ENCODE measurements around the gene OR3A3. TPM values are rescaled to one million over a fixed set of nuclear protein-coding genes. Genes with fewer than 3 reads are reported as not detected.
"Not testable (repeated sequence)": the region's sequence is repeated elsewhere in the genome, so short reads cannot be mapped to it uniquely, and the experiment has no call there.

OR3A3 gene
- total RNA-seq, 4 donors from 2014 or later: not detected

DNA sequence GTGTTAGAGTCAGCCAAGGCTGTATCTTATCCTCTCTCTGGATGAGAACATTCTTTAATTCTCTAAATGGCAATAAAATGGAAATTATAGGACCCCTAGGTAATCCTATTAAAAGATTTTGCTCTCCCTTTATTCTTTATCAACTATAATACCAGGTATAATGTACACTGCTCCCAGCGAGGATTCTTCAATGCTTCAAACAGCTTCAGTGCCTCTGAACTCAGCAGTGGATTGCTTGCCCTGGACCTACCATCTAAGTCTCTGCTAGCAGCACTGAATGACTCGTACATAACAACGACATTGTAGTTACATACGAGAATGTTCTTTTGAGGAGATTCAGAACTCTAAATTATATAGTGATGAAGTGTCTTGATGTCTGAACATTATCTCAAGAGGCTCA is 21.4 kb upstream of the OR3A3 start:
- no peak overlapping the region for H3K4me3 ChIP-seq
- DNase-seq (ENCODE audit: low spot score in 2 of 2): no peak
- H3K4me1 ChIP-seq: no peaks in the 10 kb centered on the region
- H3K9me3 ChIP-seq: peaks cover 0 to 11% (median 0%) of the 10 kb centered on the region in 4 donors
- no peak overlapping the region for H3K27ac ChIP-seq
- H3K36me3 ChIP-seq: peaks cover 0 to 3% (median 0%) of the 10 kb centered on the region in 3 donors
- 69 to 72% methylated on average over 4 of the region's 4 CpGs for WGBS, 2 donors
- H3K27me3 ChIP-seq: peaks cover 0 to 21% of the 10 kb centered on the region in 2 donors
- TF ChIP-seq, protein P1, sequence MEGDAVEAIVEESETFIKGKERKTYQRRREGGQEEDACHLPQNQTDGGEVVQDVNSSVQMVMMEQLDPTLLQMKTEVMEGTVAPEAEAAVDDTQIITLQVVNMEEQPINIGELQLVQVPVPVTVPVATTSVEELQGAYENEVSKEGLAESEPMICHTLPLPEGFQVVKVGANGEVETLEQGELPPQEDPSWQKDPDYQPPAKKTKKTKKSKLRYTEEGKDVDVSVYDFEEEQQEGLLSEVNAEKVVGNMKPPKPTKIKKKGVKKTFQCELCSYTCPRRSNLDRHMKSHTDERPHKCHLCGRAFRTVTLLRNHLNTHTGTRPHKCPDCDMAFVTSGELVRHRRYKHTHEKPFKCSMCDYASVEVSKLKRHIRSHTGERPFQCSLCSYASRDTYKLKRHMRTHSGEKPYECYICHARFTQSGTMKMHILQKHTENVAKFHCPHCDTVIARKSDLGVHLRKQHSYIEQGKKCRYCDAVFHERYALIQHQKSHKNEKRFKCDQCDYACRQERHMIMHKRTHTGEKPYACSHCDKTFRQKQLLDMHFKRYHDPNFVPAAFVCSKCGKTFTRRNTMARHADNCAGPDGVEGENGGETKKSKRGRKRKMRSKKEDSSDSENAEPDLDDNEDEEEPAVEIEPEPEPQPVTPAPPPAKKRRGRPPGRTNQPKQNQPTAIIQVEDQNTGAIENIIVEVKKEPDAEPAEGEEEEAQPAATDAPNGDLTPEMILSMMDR (IDR thresholded peaks at IDR 0.05): no peak
- TF ChIP-seq EP300 (IDR thresholded peaks at IDR 0.05): no peak

DNA sequence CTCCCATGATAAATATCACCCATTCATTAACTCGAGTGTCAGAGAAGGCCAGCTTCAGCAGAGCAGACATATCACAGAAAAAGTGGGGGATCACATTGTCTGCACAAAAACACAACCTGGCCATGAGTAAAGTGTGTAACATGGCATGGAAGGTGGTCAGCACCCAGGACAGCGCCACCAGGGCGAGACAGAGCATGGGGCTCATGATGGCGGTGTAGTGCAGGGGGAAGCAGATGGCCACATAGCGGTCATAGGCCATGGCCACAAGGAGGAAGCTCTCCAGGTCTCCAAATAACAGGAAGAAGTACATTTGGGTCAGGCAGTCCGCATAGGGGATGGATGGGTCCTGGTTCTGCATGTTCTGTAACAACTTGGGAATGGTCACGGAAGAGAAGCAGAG is 13.4 kb upstream of the OR3A3 start:
- not testable (repeated sequence) for H3K36me3 ChIP-seq; H3K9me3 ChIP-seq; H3K27ac ChIP-seq; H3K4me1 ChIP-seq; DNase-seq (ENCODE audit: low spot score in 2 of 2); H3K27me3 ChIP-seq; H3K4me3 ChIP-seq
- 44 to 47% methylated on average over 7 of the region's 7 CpGs for WGBS, 2 donors

DNA sequence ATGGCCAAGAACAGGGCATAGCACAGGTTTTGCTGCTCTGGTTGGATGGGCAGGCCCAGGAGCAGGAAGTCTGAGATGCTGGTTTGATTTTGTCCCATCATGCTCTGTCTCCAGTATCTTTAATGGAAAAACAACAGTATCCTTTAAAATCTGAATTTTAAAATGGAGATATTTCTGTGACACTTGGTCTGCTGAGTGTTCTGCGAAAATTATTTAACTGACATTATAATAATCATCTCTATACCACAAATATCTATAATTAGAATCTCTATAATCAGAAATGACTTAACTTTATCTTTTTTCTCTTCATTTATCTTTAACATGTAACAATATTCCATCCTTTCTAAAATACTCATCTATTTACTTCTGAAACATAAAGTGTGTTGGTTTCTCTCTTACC is 12.9 kb upstream of the OR3A3 start, which contains the start of gene OR1E1:
TSS of gene OR1E1 (minus strand) at position 101 of the 400 bp plus-strand sequence. CDS start at position 101, 0 bp downstream.
- Histone ChIP-seq H3K9me3 (no peaks in the 10 kb centered on the region), H3K27me3 (no peaks in the 10 kb centered on the region), H3K4me3 (no peak within 1 kb of the TSS), H3K4me1 (no peaks in the 10 kb centered on the region), H3K36me3 (no peaks in the 10 kb centered on the region), H3K27ac (no peak within 1 kb of the TSS)
- WGBS, 2 donors: 82 to 86% methylated on average over 1 of the region's 1 CpG
- TF ChIP-seq EP300 (IDR thresholded peaks at IDR 0.05): no peak
- TF ChIP-seq, protein P1 (IDR thresholded peaks at IDR 0.05): no peak
- TF ChIP-seq POLR2A (IDR thresholded peaks at IDR 0.05): no peak
- no peak for DNase-seq (ENCODE audit: low spot score in 2 of 2)

DNA sequence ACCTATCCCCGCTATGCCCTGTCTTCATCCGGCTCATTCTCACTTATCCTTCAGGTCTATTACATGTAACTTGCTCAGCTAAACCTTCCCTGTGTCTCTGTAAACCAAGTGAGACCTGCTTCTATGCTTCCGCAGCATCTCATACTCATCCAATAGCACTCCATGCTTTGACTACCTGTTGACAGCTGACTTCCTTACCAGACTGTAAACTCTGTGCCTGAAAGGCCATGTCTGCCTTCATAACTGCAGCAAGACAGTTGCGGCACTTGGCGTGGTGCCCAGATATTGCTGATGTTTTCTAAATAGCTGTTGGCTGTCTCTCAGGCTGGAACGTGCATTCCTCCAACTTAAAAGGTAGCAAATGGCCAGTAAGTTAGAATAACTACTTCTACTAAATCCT is 11.1 kb upstream of the OR3A3 start:
- TF ChIP-seq, protein P1 (IDR thresholded peaks at IDR 0.05): no peak
- no peak for TF ChIP-seq EP300 (IDR thresholded peaks at IDR 0.05)
- no peak for TF ChIP-seq POLR2A (IDR thresholded peaks at IDR 0.05)

DNA sequence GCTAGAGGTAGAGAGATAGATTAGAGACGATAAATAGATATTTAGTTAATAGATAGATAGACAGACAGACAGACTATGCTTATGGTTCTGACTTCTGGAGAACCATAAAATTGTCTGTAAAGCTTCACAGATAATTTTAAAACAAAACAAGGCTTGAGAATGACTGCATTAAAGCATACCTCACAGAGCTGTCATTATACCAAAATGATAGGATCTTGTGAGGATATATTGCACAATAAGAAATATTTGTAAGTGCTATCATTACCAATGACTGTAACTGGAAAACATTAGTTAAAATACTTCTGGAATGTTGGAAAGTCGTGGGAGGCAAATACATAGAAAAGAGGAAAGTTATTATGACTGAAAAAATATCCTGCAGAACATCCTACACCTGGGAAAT is 9.4 kb upstream of the OR3A3 start:
- peaks cover 0 to 18% (median 5%) of the 10 kb centered on the region in 4 donors for H3K9me3 ChIP-seq
- H3K27ac ChIP-seq: no peak overlapping the region
- no peaks in the 10 kb centered on the region for H3K27me3 ChIP-seq
- no peaks in the 10 kb centered on the region for H3K4me1 ChIP-seq
- no peak overlapping the region for H3K4me3 ChIP-seq
- WGBS, 2 donors: 53 to 66% methylated on average over 2 of the region's 2 CpGs
- no peaks in the 10 kb centered on the region for H3K36me3 ChIP-seq
- TF ChIP-seq, protein P1 (IDR thresholded peaks at IDR 0.05): no peak
- no peak for DNase-seq (ENCODE audit: low spot score in 2 of 2)

More for the DNA sequence above, 11.1 kb upstream of the OR3A3 start:
- no peak overlapping the region for H3K27ac ChIP-seq
- peaks cover 0 to 2% (median 0%) of the 10 kb centered on the region in 4 donors for H3K9me3 ChIP-seq
- no peaks in the 10 kb centered on the region for H3K27me3 ChIP-seq
- DNase-seq (ENCODE audit: low spot score in 2 of 2): no peak
- H3K4me1 ChIP-seq: no peaks in the 10 kb centered on the region
- H3K36me3 ChIP-seq: no peaks in the 10 kb centered on the region
- H3K4me3 ChIP-seq: no peak overlapping the region
- WGBS, 2 donors: 62 to 64% methylated on average over 6 of the region's 6 CpGs

DNA sequence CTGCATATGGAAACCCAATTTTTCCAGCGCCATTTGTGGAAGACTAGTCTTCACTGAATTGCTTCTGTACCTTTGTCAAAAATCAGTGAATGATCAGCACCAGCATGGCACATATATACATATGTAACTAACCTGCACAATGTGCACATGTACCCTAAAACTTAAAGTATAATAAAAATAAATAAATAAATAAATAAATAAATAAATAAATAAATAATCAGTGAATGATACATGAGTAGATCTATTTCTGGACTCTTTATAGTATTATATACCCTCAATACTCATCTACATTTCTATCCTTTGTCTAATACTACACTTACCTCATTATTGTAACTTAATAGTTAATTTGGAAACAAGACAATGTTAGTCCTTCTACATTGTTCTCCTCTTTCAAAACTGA is 7.3 kb upstream of the OR3A3 start:
- H3K27me3 ChIP-seq; DNase-seq (ENCODE audit: low spot score in 2 of 2); H3K36me3 ChIP-seq; H3K4me1 ChIP-seq; H3K4me3 ChIP-seq; H3K27ac ChIP-seq: not testable (repeated sequence)
- 87 to 94% methylated on average over 1 of the region's 1 CpG for WGBS, 2 donors
- H3K9me3 ChIP-seq: peaks cover 0 to 37% (median 5%) of the 10 kb centered on the region in 4 donors

DNA sequence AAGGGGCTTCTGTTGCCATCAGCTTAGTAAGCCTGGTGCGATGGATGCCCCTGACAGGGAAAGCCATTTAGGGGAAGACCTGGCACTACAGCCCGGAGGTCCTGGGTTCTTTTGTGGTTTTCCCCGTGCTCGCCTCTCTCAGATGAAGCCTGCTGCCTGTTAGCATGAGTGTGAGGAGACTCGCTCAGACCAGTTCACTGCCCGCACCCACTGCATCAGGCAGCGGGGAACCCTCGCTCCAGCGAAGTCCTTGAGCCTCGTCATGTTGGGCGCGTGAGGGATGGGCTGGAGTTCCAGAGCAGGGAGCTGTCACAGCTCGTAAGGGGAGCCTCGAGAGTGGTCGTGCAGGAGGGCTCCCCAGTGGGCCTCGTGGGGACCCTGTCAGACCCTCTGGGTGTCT is 1.0 kb downstream of the OR3A3 start:
- not testable (repeated sequence) for DNase-seq (ENCODE audit: low spot score in 2 of 2); H3K4me3 ChIP-seq; H3K27me3 ChIP-seq; H3K27ac ChIP-seq; H3K4me1 ChIP-seq; H3K36me3 ChIP-seq
- peaks cover 0 to 21% (median 0%) of the 10 kb centered on the region in 4 donors for H3K9me3 ChIP-seq
- no CpG with 5 or more reads among the region's 16 CpGs for WGBS, 2 donors
